Activated gamma-delta T cell treated with anti-CD3 and anti-CD28 coated beads, Interleukin-2, amount 50 U/mL, for 16 hours (primary cell): ENCODE results near the gene DSCAML1.

Experiments used
- DNase-seq: peaks from one replicate; pipeline ENCODE4 v3.0.0-alpha.2; 2020; ENCODE audit warnings: low read depth

DSCAML1 gene

DNA sequence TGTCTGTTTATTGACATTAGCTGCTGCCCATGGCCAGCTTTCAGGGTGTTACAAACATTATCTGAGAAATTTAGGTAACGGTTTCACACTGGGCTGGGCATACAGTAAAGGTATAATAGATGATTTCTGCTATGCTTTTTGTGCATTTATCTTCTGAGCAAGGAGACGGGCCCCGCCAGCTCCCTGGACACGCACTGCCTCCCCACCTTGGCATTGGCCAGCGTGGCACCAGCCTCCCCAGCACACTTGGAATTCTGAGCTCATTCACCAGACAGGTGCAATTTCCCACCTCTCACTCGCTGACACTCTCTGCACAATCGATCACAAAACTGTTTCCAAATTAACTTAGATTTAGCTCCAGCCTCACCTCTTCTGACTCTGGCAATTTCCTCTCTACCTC is 246.6 kb downstream of the DSCAML1 start:
- DNase-seq = no peak

DNA sequence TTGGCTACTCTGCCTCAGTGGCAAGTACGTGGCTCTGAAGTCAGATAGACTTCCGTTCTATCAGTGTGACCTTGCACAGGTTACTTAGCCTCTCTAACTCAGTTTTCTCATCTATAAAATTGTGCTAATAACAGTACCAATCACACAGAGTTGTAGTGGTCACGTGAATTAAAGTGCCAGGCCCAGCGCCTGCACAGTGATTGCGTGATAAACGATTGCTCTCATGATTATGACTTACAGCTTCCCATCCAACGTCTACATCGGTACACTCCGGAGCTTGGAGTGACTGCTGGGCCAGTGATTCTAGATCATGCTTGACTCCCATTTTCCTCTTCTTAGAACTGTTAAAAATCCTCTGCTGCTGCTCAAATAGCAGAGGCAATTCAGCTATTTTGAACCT is 247.6 kb downstream of the DSCAML1 start:
- no peak for DNase-seq

DNA sequence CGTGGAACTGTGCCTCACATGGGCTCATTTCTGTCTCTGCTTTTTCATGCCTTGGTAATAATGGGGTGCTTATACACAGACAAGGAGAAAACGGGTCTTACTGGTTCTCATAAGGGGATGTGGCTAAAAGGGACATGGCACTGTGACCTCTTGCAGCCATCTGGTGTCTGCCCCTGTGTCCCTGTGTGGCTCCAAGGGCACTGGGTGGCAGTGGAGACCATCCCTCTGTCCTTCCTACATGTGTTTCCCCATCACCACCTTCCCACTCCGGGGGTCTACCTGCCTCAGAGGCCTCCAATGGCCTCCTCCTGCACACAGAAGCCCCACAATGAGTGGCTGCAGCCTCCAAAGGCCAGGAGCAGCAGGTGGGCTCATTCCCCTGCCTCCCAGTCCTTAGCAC is 248.1 kb downstream of the DSCAML1 start:
- DNase-seq = no peak

DNA sequence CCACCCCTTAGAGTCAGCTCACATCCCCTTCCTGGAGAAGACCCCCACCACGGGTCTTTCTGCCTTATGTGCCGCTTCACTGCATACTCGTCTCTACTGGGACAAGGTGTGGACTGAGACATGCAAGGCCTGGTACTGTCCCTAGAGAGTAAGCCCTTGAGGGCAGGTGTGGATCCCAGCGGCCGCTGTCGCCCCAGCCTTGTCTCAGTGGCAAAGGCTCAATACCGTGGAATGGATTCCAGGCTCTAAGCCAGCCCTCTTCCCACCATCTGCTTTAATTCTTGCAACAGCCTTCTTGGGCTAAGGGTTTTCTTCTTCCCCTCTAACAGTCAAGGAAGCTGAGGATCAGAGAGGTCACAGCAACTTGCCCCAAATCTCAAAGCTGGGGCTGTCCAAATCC is 249.1 kb downstream of the DSCAML1 start:
- no peak for DNase-seq

DNA sequence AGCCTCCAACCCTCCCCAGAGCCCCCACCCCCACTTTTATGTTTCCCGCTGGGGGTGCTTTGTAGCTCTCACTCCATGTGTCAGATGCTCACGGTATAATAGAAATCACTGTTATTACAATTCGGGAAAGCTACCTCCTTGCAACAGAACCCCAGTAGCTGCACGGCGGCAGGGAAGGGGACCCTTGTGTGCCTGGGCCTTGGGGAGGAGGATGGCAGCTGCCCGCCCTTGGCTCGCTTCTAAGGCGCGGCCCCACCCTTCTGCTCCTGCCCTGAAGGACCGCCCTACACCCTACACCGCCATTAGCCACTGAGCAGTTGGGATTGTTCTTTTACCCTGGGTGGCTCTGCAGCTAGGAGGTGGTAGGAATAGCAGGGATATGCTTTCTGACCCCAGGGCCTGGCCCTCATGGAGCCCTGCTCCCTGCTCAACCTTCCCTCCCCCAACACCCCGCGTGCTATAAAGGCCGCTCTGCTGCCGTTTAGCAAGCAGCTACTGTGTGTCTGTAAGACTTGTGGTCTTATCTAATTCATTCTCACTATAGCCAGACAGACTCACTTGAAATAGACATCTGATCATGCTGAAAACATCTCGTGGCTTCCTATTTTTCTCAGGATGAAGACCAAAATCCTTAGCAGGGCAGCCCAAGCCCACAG is 249.7 kb downstream of the DSCAML1 start:
- no peak for DNase-seq

DNA sequence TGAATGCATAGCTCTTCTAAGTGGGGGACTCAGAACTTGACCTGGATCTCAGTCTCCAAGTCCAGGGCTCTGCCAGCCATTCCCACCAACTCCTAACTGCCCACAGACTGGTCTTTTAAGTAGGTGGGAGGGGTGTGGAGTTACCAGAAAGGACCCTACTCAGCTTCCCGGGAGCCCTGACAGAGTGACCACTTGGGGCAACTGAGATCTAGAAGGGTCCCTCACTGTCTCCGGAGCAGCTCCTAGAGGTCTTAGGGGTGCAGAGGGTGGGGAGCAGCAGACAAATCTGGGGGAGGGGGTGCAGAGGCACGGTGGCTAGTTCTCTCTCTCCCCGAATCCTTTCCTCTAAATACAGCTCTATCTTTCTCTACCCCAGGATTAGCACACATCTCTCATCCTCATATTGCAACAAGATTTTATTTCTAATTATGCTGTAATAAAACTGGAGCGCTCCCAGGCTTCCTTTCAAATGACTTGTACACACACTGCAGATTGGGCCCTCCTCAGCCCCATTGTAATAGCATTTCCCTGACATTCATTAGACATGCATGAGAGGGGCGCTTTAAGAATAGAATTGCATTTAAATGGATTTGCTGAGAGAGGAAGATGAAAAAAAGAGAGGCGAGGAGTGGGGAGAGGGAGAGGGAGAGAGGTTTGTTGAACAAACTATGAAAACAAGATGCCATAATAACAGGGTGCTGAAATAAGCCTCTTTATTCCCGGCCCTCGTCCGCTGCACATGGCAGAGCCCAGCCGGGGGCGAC is 250.4 kb downstream of the DSCAML1 start:
- DNase-seq = no peak

DNA sequence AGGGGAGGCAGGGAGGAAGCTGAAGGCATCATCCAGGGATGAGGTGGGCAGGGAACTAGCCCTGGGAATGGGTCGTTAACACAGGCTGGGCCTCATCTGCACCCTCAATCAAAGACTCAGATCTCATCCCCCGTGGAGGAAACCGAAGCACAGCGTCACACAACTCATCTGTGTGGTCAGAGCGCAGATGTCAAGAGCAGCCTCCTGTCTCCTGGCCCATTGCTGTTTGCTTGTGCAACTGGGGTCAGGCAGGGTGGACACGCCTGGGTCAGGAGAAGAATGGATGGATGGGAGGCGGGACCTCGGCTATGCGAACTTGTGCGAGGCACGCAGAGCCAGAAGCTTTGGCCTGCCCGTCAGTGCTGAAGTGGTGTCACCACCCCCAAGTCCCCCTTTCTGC is 251.3 kb downstream of the DSCAML1 start:
- DNase-seq = no peak

DNA sequence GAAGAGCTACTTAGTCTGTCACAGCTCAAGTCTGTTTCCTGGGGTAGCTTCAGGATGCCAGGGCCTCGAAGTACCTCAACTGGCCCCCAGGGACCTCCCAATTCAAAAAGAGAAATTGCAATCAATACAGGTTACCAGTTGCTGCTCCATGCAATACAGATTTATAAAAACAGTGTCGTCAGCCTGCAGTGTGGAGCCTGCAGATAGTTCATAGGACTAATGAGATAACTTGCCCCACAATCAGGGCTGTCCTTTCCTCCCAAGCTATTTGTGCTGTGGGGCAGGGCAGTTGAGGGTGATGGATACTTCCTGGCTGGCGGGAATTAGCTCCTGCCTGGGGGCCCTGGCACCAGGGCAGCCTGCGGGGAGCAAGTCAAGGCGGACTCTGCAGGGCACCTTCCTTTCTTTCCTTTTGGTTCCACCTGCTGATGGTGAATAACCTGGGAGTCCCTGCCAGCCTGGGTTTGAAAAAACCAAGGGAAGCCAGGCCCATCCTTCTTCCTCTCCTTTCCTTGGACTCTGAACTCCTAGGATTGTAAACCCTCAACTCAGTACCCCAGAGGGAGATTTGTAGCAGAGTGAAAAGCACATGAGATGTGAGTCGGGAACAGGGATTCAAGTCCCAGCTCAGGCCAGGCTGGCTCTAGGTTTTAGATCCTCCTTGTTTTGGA is 252.8 kb downstream of the DSCAML1 start:
- no peak for DNase-seq

DNA sequence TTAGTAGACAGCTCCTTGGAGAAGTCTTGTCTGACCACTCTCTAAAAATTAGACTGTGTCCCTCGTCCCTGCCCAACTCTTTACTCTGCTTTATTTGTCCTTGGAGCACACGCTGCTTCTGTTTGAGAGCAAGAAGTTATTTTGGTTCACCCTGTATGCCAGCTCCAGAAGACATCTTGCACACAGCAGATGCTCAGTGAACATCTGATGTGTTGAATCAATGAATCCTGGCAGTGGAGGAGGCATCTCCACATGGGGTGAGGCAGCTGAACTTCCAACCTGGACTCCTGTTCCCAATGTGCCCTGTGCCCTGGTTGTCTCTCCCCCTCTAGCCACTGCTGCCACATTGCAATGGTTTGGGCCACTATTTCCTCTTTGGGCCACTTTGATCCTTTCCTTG is 255.8 kb downstream of the DSCAML1 start:
- no peak for DNase-seq

DNA sequence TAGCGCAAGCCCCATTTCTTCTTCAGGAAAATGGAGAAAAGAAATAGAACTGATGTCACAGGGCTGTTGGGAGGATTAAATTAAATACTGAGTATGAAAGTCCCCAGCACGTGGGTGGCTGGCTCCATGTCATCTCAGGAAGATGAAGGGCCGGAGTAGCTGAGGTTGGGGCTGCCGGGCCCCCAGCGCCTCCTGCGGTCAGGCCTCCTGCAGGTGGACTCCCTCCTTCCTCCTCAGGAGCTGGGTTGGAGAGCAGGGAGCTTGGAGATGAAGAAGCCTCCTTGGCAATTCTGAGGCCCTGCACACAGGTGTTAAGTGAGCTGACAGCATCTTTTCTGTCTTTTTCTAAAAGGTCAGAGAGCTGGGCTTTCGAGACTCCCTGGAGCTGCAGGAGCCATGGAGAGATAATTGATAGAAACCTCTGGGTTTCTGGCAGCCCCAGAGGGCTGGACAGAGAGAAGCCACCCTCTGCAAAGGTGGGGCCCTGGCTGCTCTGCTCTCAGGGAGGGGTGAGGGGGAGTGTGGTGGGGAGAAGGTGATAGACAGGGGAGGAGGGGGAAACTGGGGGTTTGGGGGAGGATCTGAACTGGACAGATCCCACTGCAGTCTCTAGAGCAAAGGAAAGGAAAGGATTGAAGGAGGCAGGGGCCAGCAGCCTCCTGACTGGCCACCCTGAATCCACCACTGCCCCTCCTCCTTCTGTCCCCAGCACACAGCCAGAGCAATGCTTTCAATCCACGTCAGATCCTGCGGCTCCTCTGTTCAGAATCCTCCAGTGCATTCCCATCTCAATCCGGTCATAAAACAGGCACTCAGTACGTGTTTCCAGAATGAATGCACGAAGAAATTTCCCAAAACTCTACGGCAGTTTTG is 258.5 kb downstream of the DSCAML1 start:
- DNase-seq = no peak

DNA sequence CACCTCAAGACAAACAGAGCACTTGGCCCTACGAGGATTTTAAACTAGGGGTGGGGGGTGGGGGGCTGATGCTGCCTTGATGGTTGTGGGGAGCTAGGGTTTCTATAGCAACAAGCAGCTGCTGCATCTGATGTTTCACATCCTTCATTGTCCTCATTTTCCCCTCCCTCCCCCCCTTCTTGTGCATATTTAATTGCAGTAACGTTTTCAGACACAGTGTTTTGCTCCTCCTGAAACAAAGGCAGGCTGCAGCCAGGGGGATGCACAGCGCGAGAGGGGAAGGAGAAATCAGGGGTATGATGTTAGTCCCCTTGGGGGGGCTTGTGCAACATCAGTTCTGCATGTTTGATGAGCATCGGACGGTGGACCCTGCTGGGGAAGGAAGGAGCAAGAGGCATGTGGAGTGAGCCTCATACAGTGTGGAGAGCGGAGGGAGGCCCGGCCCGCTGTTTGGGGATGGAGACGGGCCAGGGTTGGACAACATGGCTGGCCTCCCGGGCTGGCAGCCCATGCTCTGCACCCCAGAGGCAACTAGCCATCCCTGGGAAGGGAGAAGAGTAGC is 261.1 kb downstream of the DSCAML1 start:
- no peak for DNase-seq

DNA sequence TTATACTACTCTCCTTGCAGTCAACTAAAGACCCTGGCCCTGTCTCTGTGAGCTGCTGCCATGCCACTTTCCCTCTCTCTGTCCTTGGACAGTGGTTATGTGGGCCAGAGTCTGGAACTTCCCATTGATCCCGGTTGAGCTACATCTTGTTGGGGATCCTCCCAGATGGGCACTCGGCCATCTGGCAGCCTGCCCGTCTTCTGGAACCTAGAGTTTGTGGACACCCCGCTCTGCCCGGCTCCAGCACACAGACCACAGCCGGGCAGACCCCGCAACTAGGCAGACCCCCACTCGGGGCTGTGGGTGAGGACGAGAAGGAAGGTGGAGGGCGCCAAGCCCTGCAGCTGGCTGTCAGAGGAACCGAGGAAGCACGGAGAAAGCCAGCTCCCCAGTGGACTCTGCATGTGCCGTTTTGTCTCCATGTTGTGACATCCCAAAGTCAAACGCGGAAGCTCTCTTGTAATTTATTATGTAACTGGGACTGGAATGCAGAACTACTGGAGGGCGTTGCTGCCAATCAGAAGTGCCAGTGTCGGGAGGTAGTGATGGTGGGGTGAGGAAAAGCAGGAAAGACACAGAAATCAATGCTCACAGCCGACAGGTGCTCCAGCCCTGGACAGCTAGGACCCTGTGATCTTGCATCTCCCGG is 261.7 kb downstream of the DSCAML1 start:
- no peak for DNase-seq

DNA sequence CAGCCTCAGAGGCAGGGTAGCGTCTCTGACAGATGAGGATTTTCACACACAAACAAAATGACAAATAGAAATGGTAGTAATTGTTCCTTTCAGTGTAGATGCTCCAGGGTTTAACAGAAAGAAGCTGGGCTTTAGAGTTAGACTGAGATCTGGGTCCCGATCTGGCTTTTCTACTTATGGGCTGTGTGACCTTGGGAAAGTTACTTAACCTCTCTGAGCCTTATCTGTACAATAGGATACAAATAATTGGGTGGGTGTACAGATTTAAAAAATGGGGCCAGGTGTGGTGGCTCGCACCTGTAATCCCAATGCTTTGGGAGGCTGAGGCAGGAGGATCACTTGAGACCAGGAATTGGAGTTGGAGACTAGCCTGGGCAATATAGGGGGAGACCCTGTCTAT is 264.4 kb downstream of the DSCAML1 start:
- no peak for DNase-seq

DNA sequence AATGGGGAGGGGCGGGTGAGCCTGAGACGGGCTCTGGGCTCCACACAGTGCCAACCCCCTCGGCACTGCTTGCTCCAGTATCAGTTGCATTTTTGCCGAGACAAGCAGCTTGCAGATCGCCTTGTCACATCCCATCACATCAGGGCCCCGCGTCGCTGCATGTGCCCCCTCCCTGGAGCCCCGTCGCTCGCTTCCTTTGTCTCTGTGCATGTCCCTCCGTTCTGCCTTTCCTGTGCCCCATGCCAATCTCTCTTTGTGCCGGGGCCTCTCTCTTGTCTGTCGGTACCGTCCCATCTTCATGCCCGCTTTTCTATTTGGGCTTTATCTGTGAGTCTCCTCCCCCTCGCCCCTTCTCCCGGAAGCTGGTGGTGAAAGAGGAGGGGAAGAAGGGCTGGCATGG is 267.2 kb downstream of the DSCAML1 start:
- no peak for DNase-seq

DNA sequence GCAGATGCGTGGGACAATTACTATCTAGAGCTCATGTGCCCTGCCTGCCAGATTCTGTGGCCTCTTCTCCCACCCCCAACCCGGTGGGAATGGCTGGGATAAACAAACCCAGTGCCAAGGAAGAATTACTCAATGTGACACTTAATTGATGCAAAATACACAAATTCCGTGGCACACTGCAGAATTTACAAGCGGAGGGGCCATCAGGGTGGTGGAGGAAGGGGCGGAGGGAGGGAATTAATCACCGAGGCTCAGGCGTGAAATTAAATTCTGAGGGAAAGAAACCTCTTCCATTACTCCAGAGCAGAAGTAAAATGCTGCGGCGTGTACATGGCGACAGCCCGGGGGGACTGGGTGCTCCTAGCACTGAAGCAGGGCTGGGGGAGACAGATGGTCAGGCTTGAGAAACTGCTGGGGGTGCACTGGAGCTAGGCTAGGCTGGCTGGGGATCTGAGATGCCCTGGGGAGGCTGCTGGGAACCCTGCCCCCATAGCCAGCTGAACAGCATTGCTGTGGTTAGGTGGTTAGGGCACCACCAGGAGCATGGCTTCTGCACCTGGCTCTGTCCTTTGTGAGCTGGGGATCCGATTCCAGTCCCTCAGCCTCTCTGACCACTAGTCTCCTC is 268.8 kb downstream of the DSCAML1 start:
- DNase-seq = no peak

DNA sequence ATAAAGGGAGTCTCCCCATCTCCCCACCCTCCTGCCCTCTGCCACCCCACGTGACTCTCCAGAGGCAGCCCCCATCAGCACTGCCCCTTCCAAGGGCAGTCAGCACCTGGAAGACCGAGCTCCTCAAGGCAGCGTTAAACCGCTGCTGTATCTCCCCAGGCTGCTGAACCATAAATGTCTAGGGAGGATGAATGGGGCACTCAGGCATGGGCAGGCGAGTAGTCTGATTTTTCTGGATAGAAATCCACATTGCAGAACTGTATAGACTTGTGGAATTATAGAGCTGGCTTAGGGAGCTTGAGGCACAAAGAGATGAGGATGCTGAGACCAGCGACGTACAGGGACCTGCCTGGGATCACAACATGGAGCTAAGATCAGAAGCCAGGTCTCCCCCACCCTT is 269.7 kb downstream of the DSCAML1 start:
- no peak for DNase-seq

DNA sequence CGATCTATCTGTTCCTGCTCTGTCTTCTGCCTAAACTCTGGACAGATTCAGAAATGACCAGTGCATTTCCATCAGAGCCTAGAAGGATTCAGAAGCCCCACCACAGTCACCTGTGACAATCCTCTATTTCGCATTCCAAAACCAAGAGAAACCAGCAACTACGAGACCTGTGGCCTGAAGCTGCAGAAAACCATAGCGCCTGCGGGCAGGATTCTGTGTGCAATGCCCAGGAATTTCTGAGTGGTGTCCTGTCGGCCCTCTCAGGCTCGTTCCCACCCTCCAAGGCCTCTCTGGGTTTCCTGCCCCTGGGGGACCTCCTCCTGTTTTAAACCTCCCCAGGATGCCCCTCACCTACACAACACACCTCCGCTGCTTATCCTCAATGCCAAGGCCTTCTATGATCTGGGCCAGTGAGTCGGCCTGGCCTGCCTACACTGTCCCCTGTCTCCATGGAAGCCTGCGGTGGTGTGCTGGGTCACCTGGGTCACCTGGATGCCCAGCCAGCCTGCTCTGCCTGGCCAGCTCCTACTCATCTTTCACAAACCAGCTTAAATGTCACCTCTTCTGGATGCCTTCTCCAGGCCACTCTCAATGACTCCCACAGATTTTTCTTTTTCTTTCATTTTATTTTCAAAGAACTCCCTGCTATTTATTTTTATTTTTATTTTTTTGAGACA is 271.0 kb downstream of the DSCAML1 start:
- no peak for DNase-seq

DNA sequence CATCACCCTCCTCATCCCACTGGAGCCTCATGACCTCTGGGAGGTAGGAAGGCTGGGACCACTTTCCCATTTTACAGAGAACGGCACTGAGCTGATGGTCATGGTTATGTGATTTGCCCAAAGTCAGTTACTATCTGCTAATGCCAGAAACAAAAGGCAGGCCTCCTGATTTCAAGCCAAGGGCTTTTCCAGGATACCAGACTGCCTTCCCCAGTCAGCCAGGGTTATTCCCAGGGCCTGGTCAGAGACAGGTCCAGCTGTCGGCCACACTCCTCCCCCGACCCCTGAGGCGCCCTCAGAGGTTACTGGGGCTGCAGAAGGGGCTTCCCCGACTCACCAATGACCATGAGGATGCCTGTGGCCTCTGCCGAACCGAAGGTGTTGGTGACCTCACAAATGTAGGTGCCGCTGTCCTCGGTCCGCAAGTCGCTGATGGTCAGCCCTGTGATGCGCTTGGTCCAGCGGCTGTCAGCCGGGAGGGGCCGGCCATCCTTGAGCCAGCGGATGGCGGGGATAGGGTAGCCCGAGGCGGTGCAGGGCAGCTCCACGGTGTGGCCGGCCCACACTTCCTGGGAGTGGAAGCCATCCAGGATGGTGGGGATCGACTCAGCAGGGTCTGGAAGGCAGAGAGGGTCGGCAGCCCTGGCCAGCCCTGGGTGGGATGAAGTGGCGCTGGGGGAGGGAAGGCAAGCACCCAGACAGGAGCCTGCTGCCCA is 272.4 kb downstream of the DSCAML1 start:
- no peak for DNase-seq

DNA sequence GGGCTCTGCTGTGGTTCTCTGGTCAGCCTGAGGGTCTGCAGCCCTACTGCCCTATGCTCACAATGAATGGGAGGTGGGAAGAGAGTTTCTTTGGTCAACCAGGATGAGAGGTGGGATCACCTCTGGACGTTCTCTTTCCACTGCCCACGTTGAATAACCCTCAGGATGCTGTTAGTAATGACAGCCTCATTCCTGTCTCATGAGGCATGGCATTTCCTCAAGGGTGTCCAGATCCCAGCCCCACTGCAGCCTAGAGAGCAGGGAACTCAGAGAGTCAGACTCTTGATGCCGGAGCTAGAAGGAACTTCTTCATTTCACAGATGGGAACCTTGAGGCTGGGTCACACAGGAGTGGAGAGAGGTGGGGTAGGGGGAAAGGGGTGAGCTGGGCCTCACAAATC is 273.3 kb downstream of the DSCAML1 start:
- no peak for DNase-seq

DNA sequence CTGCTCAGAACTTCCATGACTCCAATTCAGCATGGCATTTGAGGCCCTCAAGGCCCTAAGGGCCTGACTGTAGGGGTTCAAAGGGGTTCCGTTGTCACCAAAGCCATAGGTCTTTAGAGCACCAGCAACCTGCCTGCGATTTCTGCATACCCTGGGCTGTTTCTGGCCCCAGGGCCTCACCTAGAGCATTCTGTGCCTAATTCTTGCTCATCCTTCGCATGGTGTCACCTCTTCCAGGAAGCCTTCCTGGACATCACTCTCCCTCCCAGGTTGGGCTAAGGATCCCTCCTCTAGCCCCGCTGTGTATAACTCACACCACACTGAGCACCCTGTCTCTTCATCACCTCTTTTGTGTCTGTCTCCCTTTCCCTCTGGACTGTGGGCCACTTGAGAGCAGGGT is 275.0 kb downstream of the DSCAML1 start:
- no peak for DNase-seq
